HEK293 (cell line): Measurements from ENCODE around the gene TMEM255A.

ENCODE experiments used
- CTCF ChIA-PET: fragments of 350-600 bp; formaldehyde crosslinking; extraction: SDS; loops from one replicate; lab custom pipeline; 2021; ENCODE audit warnings: antibody characterized with exemption; lab: Yijun Ruan, JAX
- POLR2A ChIA-PET: fragments of 300-600 bp; formaldehyde crosslinking; extraction: SDS; loops from one replicate; lab custom pipeline; 2020; ENCODE audit warnings: antibody characterized with exemption, inconsistent platforms; lab: Yijun Ruan, JAX
- H3K27ac ChIP-seq: fragments of 200-500 bp; sonication (Bioruptor generic); 2 replicates; pipeline ENCODE4 v1.5.1; 2014; ENCODE audit warnings: low read depth, low read length, control low read depth, inconsistent platforms; ENCODE audit errors: extremely low read depth
- H3K36me3 ChIP-seq, 2 experiments: fragments of 200-500 bp in 1 of 2; sonication (Bioruptor generic) in 1 of 2; 1 replicate in 1 of 2; 2 replicates in 1 of 2; pipeline ENCODE4 v1.5.1; 2014 to 2017; ENCODE audit warnings: inconsistent platforms in 2 of 2, low read length in 2 of 2; ENCODE audit not compliant: control insufficient read depth in 2 of 2, insufficient read depth in 1 of 2
- H3K4me1 ChIP-seq: fragments of 200-500 bp; sonication (Bioruptor generic); 2 replicates; pipeline ENCODE4 v1.5.1; 2014; ENCODE audit warnings: mild to moderate bottlenecking, low read length, inconsistent platforms; ENCODE audit not compliant: control insufficient read depth, insufficient read depth
- H3K4me3 ChIP-seq: 2 replicates; pipeline ENCODE4 v1.5.1; 2011; ENCODE audit warnings: low read depth, mild to moderate bottlenecking, control low read depth, low read length, moderate library complexity
- H3K9me3 ChIP-seq: fragments of 200-500 bp; sonication (Bioruptor generic); 2 replicates; pipeline ENCODE4 v1.5.1; 2014; ENCODE audit warnings: low read depth, low read length, inconsistent platforms; ENCODE audit not compliant: control insufficient read depth, insufficient read depth
- RBAK ChIP-seq: fragments of 450-650 bp; formaldehyde crosslinking; IDR thresholded peaks from 2 replicates; pipeline ENCODE4 v1.5.1; 2016; ENCODE audit warnings: missing biosample characterization, missing genetic modification characterization
- SCRT2 ChIP-seq: fragments of 450-650 bp; formaldehyde crosslinking; IDR thresholded peaks from 2 replicates; pipeline ENCODE4 v1.5.1; 2016; ENCODE audit warnings: missing biosample characterization, missing genetic modification characterization
- ZBTB21 ChIP-seq: fragments of 450-650 bp; formaldehyde crosslinking; IDR thresholded peaks from 2 replicates; pipeline ENCODE4 v1.5.1; 2017; ENCODE audit warnings: missing biosample characterization, missing genetic modification characterization
- ZNF114 ChIP-seq: fragments of 450-650 bp; formaldehyde crosslinking; IDR thresholded peaks from 2 replicates; pipeline ENCODE4 v1.5.0; 2017; ENCODE audit warnings: missing biosample characterization, missing genetic modification characterization
- ZNF157 ChIP-seq: fragments of 450-650 bp; formaldehyde crosslinking; IDR thresholded peaks from 2 replicates; pipeline ENCODE4 v1.5.1; 2016; ENCODE audit warnings: missing biosample characterization, missing genetic modification characterization
- ZNF184 ChIP-seq: fragments of 450-650 bp; IDR thresholded peaks from 2 replicates; pipeline ENCODE4 v1.5.1; 2018; ENCODE audit warnings: missing biosample characterization, mild to moderate bottlenecking, missing genetic modification characterization
- ZNF623 ChIP-seq: fragments of 450-650 bp; formaldehyde crosslinking; IDR thresholded peaks from 2 replicates; pipeline ENCODE4 v1.5.1; 2016; ENCODE audit warnings: missing biosample characterization, missing genetic modification characterization
- ZNF624 ChIP-seq: fragments of 450-650 bp; formaldehyde crosslinking; IDR thresholded peaks from 2 replicates; pipeline ENCODE4 v1.5.1; 2017; ENCODE audit warnings: missing biosample characterization, missing genetic modification characterization
- ZNF626 ChIP-seq: fragments of 450-650 bp; sonication (Bioruptor Pico); formaldehyde crosslinking; IDR thresholded peaks from 2 replicates; pipeline ENCODE4 v1.5.1; 2018; ENCODE audit warnings: missing biosample characterization, missing genetic modification characterization, inconsistent platforms
- ZNF629 ChIP-seq: fragments of 450-650 bp; formaldehyde crosslinking; IDR thresholded peaks from 2 replicates; pipeline ENCODE4 v1.5.1; 2017; ENCODE audit warnings: missing biosample characterization, missing genetic modification characterization
- ZNF837 ChIP-seq: fragments of 450-650 bp; formaldehyde crosslinking; IDR thresholded peaks from 2 replicates; pipeline ENCODE4 v1.5.1; 2016; ENCODE audit warnings: missing biosample characterization, missing genetic modification characterization
- TF ChIP-seq, protein P1 (sequence below): fragments of 450-650 bp; formaldehyde crosslinking; IDR thresholded peaks from 2 replicates; pipeline ENCODE4 v1.5.1; 2017; ENCODE audit warnings: missing biosample characterization, missing genetic modification characterization
- TF ChIP-seq, protein P2 (sequence below): fragments of 450-650 bp; formaldehyde crosslinking; IDR thresholded peaks from 2 replicates; pipeline ENCODE4 v1.5.1; 2016; ENCODE audit warnings: missing biosample characterization, missing genetic modification characterization
- TF ChIP-seq, protein P3 (sequence below): fragments of 450-650 bp; formaldehyde crosslinking; IDR thresholded peaks from 2 replicates; pipeline ENCODE4 v1.5.1; 2016; ENCODE audit warnings: missing biosample characterization, missing genetic modification characterization, borderline replicate concordance
- TF ChIP-seq, protein P4 (sequence below): fragments of 450-650 bp; formaldehyde crosslinking; IDR thresholded peaks from 2 replicates; pipeline ENCODE4 v1.5.1; 2016; ENCODE audit warnings: missing biosample characterization, missing genetic modification characterization

TMEM255A gene

DNA sequence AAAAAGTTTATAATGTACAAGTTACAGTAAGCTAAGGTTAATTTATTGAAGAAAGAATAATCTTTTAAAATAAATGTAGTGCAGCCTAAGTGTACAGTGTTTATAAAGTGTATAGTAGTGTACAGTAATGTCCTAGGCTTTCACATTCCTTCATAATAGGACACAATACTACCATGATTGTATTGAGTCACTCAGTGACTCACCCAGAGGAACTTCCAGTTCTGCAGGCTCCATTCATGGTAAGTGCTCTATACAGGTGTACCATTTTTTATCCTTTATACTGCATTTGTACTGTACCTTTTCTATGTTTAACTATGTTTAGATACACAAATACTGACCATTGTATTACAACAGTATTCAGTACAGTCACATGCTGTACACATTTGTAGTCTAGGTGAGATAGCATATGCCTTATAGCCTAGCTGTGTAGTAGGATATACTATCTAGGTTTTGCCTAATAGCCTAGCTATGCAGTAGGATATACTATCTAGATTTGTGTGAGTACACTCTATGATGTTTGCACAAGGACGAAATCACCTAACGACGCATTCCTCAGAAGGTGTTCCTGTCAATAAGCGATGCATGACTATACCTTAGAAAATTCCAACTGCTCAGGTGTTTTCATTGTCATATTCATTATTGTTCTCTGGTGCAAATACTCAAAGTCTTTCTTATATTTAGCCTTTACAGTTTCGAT is 5.5 kb upstream of the TMEM255A start (continued):
- TF ChIP-seq, protein P1, sequence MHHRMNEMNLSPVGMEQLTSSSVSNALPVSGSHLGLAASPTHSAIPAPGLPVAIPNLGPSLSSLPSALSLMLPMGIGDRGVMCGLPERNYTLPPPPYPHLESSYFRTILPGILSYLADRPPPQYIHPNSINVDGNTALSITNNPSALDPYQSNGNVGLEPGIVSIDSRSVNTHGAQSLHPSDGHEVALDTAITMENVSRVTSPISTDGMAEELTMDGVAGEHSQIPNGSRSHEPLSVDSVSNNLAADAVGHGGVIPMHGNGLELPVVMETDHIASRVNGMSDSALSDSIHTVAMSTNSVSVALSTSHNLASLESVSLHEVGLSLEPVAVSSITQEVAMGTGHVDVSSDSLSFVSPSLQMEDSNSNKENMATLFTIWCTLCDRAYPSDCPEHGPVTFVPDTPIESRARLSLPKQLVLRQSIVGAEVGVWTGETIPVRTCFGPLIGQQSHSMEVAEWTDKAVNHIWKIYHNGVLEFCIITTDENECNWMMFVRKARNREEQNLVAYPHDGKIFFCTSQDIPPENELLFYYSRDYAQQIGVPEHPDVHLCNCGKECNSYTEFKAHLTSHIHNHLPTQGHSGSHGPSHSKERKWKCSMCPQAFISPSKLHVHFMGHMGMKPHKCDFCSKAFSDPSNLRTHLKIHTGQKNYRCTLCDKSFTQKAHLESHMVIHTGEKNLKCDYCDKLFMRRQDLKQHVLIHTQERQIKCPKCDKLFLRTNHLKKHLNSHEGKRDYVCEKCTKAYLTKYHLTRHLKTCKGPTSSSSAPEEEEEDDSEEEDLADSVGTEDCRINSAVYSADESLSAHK (tag by site-specific recombination), result no peak
- TF ChIP-seq, protein P2, sequence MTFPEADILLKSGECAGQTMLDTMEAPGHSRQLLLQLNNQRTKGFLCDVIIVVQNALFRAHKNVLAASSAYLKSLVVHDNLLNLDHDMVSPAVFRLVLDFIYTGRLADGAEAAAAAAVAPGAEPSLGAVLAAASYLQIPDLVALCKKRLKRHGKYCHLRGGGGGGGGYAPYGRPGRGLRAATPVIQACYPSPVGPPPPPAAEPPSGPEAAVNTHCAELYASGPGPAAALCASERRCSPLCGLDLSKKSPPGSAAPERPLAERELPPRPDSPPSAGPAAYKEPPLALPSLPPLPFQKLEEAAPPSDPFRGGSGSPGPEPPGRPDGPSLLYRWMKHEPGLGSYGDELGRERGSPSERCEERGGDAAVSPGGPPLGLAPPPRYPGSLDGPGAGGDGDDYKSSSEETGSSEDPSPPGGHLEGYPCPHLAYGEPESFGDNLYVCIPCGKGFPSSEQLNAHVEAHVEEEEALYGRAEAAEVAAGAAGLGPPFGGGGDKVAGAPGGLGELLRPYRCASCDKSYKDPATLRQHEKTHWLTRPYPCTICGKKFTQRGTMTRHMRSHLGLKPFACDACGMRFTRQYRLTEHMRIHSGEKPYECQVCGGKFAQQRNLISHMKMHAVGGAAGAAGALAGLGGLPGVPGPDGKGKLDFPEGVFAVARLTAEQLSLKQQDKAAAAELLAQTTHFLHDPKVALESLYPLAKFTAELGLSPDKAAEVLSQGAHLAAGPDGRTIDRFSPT (tag by site-specific recombination), result no peak
- TF ChIP-seq RBAK (tag by site-specific recombination), result no peak
- TF ChIP-seq ZNF626 (tag by site-specific recombination), result no peak
- TF ChIP-seq SCRT2, result no peak
- TF ChIP-seq ZNF114, result no peak
- TF ChIP-seq, protein P3, sequence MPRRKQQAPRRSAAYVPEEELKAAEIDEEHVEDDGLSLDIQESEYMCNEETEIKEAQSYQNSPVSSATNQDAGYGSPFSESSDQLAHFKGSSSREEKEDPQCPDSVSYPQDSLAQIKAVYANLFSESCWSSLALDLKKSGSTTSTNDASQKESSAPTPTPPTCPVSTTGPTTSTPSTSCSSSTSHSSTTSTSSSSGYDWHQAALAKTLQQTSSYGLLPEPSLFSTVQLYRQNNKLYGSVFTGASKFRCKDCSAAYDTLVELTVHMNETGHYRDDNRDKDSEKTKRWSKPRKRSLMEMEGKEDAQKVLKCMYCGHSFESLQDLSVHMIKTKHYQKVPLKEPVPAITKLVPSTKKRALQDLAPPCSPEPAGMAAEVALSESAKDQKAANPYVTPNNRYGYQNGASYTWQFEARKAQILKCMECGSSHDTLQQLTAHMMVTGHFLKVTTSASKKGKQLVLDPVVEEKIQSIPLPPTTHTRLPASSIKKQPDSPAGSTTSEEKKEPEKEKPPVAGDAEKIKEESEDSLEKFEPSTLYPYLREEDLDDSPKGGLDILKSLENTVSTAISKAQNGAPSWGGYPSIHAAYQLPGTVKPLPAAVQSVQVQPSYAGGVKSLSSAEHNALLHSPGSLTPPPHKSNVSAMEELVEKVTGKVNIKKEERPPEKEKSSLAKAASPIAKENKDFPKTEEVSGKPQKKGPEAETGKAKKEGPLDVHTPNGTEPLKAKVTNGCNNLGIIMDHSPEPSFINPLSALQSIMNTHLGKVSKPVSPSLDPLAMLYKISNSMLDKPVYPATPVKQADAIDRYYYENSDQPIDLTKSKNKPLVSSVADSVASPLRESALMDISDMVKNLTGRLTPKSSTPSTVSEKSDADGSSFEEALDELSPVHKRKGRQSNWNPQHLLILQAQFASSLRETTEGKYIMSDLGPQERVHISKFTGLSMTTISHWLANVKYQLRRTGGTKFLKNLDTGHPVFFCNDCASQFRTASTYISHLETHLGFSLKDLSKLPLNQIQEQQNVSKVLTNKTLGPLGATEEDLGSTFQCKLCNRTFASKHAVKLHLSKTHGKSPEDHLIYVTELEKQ (tag by site-specific recombination), result no peak

DNA sequence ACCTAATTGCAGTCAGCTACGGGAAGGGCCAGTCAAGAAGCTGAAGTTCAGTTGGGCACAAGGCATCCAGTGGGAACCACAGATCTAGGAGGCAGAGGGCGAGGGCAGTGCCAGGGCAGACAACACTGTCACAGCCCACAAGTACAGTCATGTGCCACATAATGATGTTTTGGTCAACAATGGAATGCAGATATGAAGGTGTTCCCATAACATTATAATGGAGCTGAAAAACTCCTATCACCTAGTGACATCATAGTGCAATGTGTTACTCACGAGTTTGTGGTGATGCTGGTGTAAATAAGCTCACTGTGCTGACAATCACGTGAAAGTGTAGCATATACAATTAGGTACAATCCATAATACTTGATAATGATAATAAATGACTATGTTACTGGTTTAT is 4.5 kb upstream of the TMEM255A start:
- ChIA-PET CTCF (interaction anchor here (1.0 kb wide), 1 partner anchor 11 kb away, joined by 4 read pairs; no protein-coding TSS in a partner anchor), POLR2A (no interaction called here)
- Histone ChIP-seq H3K9me3 (no peaks in the 10 kb centered on the region), H3K27ac (no peak overlapping the region), H3K36me3 (no peaks in the 10 kb centered on the region), H3K4me1 (peaks cover 5% of the 10 kb centered on the region; the same call in 1 of the 2 replicates), H3K4me3 (no peak overlapping the region)
- TF ChIP-seq ZNF629 (tag by site-specific recombination) (peak; percentile 37; the same call in 1 of the 2 replicates), ZNF624 (tag by site-specific recombination) (no peak), ZNF623 (tag by site-specific recombination) (no peak), ZNF157 (no peak), ZNF184 (tag by site-specific recombination) (no peak), ZNF837 (no peak), ZBTB21 (tag by site-specific recombination) (peak; percentile 47; the same call in 1 of the 2 replicates)
- TF ChIP-seq, protein P4, sequence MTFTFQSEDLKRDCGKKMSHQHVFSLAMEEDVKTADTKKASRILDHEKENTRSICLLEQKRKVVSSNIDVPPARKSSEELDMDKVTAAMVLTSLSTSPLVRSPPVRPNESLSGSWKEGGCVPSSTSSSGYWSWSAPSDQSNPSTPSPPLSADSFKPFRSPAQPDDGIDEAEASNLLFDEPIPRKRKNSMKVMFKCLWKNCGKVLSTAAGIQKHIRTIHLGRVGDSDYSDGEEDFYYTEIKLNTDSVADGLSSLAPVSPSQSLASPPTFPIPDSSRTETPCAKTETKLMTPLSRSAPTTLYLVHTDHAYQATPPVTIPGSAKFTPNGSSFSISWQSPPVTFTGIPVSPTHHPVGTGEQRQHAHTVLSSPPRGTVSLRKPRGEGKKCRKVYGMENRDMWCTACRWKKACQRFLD (tag by site-specific recombination), result no peak
- TF ChIP-seq, protein P2 (tag by site-specific recombination), result peak; percentile 36; the same call in 1 of the 2 replicates
